HS-5 (cell line): Measurements from ENCODE around the gene TFPT.

Experiments used
- DNase-seq: peaks from one replicate; pipeline ENCODE4 v3.0.0-alpha.2; 2012; ENCODE audit warnings: low read depth

Gene TFPT

DNA sequence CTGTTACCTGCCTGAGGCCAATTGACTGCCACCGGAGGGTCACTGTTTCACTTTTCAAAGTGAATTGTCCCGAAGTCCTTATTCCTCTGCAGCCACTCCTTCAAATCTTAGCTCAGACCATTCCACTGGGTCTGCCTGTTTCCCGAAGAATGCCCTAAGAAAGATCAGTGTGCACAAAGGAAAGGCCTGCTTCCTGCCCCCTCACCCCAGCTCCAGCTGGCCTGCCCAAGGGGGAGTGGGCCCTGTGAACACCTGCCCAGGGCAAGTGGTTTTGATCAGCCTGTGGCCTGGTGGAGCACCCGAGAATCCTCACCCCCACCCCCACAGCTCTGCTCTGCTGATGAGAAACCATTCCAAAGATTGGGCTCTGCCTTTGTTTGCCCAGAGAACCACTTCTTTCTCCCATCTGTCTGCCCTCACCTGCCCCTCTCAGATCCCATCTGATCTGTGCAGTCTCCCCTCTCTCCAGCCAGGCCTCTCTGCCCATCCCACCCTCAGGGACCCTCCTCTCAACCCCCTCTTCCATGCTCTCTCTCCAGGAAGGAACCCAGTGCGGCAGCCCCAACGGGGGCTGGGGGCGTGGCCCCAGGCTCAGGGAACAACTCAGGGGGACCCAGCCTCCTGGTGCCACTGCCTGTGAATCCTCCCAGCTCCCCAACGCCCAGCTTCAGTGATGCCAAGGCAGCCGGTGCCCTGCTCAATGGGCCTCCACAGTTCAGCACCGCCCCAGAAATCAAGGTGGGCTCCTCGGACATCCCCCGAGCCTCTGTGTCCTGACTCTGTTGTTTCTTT is 33.8 kb upstream of the TFPT start:
- DNase-seq: no peak

DNA sequence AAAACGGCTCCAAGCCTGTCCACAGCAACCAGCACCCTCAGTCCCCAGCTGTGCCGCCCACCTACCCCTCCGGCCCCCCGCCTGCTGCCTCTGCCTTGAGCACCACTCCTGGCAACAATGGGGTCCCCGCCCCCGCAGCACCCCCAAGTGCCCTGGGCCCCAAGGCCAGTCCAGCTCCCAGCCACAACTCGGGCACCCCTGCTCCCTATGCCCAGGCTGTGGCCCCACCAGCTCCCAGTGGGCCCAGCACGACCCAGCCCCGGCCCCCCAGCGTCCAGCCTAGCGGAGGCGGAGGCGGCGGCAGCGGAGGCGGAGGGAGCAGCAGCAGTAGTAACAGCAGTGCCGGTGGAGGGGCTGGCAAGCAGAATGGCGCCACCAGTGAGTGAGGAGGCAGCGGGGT is 32.7 kb upstream of the TFPT start:
- DNase-seq: no peak

DNA sequence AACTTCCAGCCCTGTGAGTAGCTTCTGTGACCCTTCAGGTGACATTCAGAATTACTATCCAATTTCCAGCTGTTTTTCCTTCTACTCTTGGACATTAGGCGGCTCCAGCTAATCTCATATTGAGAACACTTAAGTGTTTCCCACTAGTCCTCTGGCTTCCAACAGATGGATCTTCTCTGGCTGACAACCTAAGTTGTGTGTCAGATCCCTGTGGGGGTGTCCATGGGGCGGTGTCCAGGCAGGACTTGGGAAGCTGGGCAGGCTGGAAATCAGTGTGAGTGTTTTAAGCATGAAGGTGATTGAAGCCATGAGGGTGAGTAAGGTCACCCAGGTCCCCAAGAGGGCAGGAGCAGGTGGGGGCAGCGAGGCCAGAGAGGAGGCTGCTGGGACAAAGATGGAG is 32.2 kb upstream of the TFPT start:
- no peak for DNase-seq

DNA sequence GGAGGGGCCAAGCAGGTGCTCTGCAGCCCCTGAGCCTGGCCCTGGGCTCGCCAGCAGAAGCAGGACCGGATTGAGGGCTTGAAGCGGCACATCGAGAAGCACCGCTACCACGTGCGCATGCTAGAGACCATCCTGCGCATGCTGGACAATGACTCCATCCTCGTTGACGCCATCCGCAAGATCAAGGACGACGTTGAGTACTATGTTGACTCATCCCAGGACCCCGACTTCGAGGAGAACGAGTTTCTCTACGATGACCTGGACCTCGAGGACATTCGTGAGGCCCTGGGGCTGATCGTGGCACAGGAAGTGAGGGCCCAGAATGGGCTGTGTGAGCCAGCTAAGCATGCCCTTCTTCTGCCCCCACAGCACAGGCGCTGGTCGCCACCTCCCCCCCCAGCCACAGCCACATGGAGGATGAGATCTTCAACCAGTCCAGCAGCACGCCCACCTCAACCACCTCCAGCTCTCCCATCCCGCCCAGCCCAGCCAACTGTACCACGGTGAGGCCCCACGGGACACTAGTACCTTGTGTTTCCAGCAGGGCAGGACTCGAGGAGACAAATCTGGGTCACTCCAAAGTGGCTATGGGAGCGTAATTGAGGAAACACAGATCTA is 30.2 kb upstream of the TFPT start:
- no peak for DNase-seq

DNA sequence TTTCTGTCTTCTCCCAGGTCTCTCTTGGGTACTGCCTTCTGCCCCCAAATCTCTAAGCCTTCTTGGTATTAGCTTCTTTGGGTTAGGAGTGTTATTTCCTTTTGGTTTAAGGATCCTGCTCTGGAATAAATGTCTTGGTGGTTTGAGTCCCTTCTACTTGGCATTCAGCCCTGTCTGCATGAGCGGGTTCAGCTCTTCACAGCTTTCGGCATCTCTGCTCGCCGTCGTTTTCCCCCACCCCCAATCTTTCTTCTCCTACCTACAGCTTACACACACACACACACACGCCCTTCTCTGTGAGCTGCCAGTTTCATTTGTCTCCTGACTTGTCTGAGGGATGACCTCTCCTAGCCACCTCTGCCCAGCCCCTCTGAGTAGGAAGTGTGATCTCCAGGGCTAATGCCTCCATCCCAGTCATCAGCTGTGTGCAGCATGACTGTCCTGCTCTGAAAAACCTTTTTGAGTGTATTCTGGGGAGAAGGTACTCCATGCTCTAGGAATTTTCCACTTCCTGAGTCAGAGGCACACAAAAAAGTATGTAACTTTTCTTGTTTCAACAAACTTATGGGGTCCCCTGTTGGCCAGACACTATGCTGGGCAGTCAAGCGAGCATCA is 26.8 kb upstream of the TFPT start:
- DNase-seq: no peak

DNA sequence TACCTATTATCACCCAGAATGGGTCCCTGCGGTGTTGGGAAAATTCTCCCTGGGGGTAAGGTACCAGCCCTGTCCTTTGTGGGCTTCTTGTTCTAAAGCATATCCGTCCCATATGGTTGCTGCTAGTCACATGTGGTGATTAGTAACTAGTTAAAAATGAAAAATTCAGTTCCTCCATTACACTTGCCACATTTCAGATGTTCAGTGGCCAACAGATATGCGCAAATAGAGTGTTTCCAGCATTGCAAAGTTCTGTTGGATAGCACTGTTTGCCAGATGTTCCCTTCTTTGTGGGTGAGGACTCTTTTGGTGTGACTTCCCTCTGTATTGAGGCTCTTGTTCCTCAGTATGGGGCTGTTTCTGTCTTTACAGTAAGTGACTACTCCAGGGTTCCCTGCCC is 25.9 kb upstream of the TFPT start:
- DNase-seq: no peak

DNA sequence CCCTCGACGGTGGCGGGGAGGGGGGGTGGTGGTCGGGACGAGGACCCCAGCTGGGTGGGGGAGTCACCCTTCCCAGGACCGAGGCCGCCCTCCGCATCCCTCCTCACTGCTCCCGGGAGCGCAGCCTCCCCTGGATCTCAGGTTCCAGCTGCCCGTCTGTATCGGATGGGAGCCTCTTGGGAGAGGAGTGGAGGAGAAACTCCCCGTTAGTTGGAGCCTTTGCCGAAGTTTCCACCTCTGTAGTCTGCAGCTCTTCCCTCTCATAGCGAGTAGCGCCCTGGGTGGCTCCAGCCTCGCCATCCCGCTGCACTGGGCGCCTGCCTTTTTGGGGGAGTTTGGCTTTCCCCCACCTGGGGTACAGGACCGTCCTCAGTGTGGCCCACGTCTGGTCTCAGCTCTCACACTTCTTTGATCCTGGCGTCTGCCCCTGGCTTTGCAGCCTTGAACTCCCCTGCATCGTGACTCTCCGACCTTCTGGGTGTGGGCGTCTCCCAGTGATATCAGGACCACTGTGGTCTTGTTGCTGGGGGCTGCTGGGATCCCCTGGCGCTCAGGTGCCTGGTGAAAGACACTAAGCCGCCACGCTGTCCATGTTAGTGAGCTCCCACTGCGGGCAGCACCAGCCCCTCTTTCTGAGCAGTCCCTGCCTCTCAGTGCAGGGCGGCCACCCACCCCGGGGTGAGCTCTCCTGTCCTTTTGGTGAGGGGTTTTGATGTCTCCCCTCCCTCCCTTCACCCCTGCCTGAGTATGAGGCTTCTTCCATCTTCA is 23.2 kb upstream of the TFPT start:
- no peak for DNase-seq

DNA sequence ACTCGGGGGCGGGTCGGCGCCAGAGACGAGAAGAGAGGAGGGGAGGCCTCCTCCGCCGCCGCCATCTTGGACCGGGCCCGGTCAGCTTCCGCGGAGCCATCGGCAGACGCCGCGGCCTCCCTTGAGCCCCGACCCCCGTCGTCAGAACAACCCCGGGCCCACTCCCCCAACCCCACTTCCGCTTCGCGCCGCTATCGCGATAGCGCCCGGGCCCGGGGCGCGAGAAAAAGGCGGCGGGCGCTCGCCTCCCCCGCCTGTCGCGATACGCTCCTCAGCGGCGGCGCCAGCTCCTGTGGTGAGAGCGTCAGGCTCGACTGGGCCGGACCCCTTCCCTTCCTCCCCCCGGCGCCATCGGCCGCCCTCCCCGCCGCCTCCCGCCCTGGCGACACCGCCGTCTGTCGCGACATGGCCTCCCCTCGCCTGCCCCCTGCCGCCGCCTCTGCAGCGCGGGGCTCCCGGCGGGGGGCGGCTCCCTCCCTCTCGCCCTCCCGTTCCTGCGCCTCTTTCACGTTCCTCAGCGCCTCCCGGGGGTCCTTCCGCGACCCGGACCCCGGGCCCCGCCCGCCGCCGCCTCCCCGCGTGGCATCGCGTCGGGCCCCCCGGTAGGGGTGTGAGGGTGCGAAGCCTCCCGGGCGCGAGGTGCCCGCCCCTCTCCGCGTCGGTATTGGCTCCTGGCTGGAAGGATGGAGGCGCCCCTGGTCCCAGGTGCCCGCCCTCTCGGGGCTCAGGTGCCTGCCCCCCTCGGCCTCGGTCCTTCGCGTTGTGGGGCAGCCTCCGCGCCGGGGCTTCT is 22.4 kb upstream of the TFPT start, which contains the start of gene CNOT3:
CNOT3 (plus strand) TSS at position 64 of the 790 bp plus-strand sequence. CDS start 5,217 bp downstream, outside the sequence.
- no peak for DNase-seq

DNA sequence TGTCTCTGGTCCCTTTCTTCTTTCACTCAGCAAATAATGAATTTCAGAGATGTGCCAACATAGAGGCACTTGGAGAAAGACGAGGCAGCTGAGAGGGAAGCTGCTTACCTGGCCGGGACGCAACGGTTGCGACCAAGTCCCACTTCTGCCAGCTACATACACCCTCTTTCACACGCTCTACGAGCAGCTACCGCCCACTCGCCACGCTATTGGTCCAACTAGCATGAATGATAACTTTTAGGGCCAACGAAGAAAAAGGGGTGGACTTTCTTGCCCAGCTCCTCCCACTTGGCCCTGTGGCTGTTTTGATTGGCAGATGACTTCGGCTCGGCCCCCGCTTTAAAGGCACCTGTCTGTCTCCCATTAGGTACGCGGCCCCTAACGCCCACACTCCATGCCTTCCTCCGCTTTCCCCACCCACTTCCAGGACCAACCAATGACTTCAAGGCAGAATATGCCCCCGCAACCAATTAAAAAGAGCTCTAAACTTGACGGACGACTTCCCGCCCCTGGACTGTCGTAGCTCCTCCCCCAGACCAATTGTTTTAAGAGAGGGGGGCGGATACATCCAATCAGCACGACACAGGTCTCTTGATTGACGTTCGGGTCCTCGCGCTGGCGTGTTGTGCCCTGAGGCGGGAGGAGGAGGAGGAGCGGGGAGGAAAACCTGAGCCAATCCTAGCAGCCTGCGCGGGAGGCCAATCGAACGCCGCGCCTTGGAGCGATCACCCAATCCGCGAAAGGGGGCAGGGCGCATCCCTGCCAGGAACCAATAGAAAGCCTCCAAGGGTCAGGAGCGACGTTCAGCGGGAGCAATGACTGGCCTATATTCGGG is 21.6 kb upstream of the TFPT start:
- DNase-seq: peak; percentile 100

DNA sequence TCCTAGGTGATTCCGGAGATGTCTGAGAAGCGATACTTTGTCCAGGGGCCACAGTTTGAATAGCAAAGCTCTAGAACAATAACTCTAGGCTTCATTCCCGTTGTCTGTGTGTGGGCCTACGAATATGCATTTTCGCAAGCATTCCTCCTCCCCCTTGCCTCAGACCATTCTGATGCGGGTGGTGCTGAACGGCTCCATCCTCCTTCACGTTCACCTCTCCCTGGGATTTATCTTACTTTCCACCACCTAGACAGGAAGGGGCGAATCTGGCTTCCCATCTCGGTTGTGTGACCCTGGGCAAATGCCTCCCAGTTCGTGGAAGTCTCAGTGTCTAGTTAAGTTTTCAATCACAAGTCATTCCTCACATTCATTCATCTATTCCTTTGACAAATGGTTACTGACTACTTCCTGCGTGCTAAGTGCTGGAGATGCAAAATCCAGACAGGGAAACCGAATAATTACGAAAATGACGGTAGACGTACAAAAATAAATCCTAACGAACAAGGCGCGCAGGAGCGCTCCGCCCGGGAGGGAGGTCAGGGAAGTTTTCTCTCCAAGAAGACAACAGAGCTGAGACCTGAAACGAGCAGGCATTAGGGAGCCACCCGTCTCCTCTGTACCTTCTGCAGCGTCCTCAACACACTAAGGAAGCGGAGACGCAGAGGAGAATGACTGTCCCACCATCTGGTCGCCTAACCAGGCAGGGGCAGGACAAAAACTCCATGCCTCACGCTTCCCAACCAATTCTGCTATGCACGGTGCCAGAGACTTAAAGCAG is 20.8 kb upstream of the TFPT start:
- DNase-seq: no peak

DNA sequence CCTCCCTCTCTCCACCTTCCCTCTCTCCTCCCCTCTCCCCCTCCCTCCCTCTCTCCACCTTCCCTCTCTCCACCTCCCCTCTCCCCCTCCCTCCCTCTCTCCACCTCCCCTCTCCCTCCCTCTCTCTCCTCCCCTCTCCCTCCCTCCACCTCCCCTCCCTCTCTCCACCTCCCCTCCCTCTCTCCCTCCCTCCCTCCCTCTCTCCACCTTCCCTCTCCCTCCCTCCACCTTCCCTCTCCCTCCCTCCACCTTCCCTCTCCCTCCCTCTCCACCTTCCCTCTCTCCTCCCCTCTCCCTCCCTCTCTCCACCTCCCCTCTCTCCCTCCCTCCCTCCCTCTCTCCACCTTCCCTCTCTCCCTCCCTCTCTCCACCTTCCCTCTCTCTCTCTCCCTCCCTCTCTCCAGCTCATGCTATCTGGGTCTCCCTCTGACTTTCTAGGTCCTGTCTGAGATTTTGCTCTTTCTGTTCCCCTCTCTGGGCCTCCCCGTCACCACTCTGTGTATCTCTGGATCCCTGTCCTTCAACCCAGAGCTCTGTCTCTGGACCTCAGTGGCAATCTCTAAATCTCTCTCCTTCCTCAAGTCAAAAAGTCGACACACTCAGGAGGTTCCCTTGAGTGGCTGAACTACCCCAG is 18.6 kb upstream of the TFPT start:
- no peak for DNase-seq

DNA sequence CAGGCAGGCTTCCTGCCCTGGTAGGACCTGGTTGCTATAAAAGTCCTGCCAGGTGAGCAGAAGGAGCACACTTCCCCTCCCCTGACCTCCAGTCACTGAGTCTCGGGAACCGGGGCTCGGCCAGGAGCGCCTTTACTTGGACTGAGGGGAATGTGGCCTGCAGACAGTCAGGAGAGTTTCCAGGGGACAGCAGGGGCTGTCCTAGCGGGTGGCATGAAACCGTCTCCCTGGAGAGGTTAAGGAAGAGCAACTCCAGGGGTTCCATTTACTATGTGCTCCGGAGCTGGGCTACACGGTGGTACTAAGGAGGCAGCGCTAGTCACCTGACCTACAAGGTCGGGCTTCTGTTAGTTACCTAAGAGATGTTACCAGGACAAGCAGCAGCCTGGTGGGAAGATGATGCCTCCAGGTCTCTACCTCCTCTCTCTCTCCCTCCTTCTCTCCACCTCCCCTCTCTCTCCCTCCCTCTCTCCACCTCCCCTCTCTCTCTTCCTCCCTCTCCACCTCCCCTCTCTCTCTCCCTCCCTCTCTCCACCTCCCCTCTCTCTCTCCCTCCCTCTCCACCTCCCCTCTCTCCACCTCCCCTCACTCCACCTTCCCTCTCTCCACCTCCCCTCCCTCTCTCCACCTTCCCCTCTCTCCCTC is 18.0 kb upstream of the TFPT start:
- peak; percentile 96 for DNase-seq

DNA sequence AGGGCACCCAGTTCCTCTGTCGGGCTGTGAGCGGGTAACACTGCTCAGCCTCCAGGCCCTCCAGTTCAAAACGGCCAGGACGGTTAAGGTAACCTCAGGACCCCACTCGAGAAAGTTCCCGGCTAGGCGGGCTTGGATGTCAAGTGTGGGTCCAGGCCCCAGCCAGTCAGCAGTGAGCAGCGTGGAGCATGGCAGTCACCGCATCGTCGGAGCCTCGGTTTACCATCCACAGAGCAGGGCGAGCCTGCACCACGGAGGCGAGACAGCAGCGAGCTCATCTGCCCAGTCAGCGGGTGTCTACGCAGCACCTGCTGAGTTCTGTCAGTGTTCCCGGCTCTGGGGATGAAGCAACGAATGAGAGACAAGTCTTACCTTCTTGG is 14.2 kb upstream of the TFPT start:
- no peak for DNase-seq

DNA sequence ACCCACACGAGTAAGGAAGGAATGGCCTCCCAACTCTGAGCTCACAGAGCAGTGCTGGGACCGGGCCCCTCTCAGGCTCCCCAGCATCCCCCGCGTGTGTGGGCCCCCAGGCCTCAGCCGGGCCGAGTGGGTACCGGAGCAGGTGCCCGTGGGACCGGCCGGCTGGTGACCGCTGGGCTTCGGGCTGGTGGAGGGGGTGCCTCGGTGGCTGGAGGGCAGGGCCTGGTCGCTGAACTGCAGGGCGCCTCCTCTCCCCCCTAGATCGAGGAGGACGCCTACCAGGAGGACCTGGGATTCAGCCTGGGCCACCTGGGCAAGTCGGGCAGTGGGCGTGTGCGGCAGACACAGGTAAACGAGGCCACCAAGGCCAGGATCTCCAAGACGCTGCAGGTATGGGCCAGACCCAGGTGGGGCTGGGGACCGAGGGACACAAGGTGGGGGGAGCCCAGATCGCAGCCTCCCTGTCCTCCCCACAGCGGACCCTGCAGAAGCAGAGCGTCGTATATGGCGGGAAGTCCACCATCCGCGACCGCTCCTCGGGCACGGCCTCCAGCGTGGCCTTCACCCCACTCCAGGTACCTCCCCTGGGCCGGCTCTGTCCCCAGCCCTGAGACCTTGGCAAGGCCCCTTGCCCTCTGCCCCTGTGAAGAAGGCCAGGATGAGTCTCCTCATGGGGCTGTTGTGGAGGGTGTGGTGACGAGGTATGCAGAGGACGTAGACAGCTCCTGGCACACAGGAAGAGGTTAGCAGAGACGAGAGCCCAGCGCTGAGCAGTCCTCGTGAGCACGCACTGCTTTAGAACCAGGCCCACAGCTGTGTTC is 13.5 kb upstream of the TFPT start:
- DNase-seq: no peak

DNA sequence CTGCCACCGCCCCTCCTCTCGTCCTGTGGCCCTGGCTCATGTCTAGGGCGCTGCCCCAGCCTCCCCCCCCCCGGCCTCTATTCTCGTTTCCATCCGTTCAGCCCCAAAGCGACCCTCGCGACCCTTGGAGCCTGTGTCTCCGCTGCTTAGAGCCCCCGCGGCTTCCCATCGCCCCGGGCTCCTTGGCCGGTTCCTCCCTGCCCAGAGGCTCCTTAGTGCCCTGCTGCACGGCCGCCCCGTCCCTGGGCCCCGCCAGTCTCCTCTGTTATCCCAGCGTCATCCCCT is 12.9 kb upstream of the TFPT start:
- no peak for DNase-seq

DNA sequence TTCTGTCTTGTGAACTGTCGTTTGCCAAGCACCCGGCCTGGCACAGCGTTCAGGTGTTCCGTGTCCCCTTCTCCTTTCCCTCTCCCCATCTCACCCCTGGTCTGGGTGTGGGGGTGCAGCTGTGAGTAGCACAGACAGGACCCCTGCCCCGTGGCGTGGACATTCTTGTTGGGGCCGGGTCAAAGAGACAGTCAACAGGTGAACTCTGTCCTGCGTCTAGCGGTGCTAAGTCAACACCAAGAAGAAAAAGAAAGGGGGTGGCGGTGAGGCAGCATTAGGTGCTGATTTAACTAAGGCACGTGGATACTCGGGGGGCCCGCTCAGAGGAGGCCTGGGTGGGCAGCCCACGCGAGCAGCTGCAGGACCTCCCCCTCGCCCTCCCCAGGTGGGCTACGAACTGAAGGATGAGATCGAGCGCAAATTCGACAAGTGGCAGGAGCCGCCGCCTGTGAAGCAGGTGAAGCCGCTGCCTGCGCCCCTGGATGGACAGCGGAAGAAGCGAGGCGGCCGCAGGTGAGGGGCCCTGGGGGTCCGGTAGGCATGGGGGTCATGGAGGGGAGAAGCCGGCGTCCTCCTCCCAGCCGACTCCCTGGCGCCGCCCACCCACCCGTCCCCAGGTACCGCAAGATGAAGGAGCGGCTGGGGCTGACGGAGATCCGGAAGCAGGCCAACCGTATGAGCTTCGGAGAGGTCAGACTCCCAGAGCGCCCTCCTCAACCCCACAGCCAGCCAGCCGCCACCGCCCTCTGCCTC is 12.4 kb upstream of the TFPT start:
- no peak for DNase-seq

DNA sequence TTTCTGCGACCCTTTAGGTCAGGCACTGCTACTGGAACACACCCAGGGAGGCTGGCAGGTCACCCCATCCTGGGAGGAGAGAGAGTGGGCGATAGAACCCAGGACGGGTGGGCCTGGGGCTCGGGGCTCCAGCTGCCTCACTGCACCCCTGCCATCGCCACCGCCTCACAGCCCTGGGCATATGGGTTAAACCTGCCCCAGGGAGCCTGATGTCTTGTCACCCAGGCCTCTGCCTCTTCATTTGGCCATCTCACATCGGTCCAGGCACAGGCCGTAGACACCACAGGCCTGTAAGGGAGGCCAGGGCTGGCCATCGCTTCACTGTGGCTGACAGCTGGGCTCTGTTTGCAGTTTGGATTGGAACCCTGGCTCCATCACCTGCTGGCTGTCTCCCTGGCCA is 10.3 kb upstream of the TFPT start:
- DNase-seq: no peak

DNA sequence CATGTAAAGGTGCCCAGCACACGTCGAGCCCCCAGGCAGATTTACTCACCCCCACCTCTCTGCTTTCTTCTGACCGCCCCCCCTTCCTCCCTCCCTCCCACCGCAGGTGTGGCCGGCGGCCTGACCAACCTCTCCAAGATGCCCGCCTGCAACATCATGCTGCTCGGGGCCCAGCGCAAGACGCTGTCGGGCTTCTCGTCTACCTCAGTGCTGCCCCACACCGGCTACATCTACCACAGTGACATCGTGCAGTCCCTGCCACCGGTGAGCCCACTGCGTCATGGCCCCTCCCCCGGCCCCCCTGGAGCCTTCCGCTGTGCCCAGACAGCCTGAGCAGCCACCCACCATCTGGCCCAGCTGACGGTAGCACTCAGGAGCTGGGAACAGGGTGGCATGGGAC is 8.9 kb upstream of the TFPT start:
- DNase-seq: no peak
